Suprapubic skin (tissue), 4 donors: ENCODE data around the gene LAMA3. TPM values are rescaled to one million over a fixed set of nuclear protein-coding genes. Genes with fewer than 3 reads are reported as not detected.

ENCODE experiments used
- DNase-seq, 2 donors: peaks; one replicate each; pipeline ENCODE4 v3.0.0-alpha.2; 2019; ENCODE audit warnings: low spot score in 2 of 2
- H3K27ac ChIP-seq: fragments of 200-600 bp; sonication (generic); one replicate; pipeline ENCODE4 v1.5.1; 2019
- H3K27me3 ChIP-seq: fragments of 200-600 bp; sonication (generic); one replicate; pipeline ENCODE4 v1.5.1; 2019
- H3K36me3 ChIP-seq: fragments of 200-600 bp; sonication (generic); one replicate; pipeline ENCODE4 v1.5.1; 2019
- H3K4me1 ChIP-seq: fragments of 200-600 bp; sonication (generic); one replicate; pipeline ENCODE4 v1.5.1; 2019
- H3K4me3 ChIP-seq: fragments of 200-600 bp; sonication (generic); one replicate; pipeline ENCODE4 v1.5.1; 2019; ENCODE audit warnings: mild to moderate bottlenecking
- H3K9me3 ChIP-seq: fragments of 200-600 bp; sonication (generic); one replicate; pipeline ENCODE4 v1.5.1; 2019
- EP300 ChIP-seq: sonication (generic); formaldehyde crosslinking; IDR thresholded peaks from one replicate; pipeline ENCODE4 v1.6.1; 2017; ENCODE audit warnings: antibody characterized with exemption
- POLR2A ChIP-seq, 2 donors: fragments of 450-650 bp; IDR thresholded peaks; one replicate each; pipeline ENCODE4 v1.6.1; 2017; ENCODE audit warnings: antibody characterized with exemption in 2 of 2, mild to moderate bottlenecking in 2 of 2, moderate library complexity in 2 of 2
- POLR2AphosphoS5 ChIP-seq, 3 donors: sonication (generic); formaldehyde crosslinking; IDR thresholded peaks; one replicate each; pipeline ENCODE4 v1.6.1; 2017; ENCODE audit warnings: antibody characterized with exemption in 3 of 3
- WGBS: methylation state at CpG from one replicate; pipeline ENCODE4 v1.1.5; 2018; 5-methylcytosine and 5-hydroxymethylcytosine counted together
- total RNA-seq, 4 donors: library from RNA; depleted of rRNA; stranded (reverse); fragments of >200 nt; gene quantifications; one replicate each; pipeline ENCODE4 v1.1.0, GENCODE V29; 2016
- TF ChIP-seq, protein P1 (sequence below), 2 donors: fragments of 200-600 bp in 1 of 2; fragments of 450-650 bp in 1 of 2; sonication (generic) in 1 of 2; IDR thresholded peaks; one replicate each; pipeline ENCODE4 v1.5.1; 2016 to 2019; ENCODE audit warnings: antibody characterized with exemption in 2 of 2, mild to moderate bottlenecking in 1 of 2, moderate library complexity in 1 of 2

LAMA3 gene
- total RNA-seq, 4 donors from 2014 or later: 233 to 370 (median 253) TPM

DNA sequence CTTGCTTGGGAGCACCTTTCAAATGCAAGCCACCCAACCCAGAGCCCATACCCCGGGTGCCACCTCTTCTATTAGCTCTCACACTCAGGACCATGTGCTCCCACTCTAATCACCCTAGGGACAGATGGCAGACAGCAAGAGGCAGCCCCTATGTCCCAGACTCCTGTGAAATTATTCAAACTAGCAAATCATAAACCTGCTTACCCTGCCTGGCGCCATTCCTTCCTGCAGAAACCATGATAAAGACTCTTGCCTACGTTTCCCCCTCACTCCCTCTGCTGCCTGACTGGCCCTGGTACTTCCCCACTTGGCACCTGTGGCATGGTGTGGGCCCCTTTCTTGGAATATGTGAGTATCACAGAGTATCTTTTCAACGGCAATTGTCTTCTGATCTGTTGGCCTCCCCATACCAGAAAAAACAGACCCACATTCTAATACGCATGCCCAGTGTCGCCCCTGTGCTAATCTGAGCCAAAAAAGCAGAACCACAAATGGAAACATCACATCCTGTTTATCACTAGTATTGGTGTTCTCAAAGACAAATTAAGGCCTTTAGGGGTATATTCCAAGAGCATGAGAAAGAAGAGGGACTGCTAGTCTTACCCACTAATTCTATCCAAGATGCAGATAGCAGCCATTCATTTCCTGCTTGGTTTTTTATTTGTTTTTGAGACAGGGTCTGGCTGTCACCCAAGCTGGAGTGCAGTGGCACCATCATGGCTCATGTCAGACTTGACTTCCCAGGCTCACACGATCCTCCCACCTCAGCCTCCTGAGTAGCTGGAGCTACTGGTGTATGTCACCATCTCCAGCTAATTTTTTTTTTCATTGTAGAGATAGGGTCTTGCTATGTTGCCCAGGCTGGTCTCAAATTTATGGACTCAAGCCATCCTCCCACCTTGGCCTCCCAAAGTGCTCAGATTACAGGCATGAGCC lies 281.2 kb downstream of the LAMA3 start:
- Histone ChIP-seq H3K36me3 (no peaks in the 10 kb centered on the region), H3K9me3 (no peaks in the 10 kb centered on the region), H3K27me3 (no peaks in the 10 kb centered on the region), H3K27ac (no peak overlapping the region), H3K4me1 (peaks cover under 1% of the 10 kb centered on the region), H3K4me3 (no peak overlapping the region)
- TF ChIP-seq, protein P1, sequence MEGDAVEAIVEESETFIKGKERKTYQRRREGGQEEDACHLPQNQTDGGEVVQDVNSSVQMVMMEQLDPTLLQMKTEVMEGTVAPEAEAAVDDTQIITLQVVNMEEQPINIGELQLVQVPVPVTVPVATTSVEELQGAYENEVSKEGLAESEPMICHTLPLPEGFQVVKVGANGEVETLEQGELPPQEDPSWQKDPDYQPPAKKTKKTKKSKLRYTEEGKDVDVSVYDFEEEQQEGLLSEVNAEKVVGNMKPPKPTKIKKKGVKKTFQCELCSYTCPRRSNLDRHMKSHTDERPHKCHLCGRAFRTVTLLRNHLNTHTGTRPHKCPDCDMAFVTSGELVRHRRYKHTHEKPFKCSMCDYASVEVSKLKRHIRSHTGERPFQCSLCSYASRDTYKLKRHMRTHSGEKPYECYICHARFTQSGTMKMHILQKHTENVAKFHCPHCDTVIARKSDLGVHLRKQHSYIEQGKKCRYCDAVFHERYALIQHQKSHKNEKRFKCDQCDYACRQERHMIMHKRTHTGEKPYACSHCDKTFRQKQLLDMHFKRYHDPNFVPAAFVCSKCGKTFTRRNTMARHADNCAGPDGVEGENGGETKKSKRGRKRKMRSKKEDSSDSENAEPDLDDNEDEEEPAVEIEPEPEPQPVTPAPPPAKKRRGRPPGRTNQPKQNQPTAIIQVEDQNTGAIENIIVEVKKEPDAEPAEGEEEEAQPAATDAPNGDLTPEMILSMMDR (IDR thresholded peaks at IDR 0.05): no peak
- TF ChIP-seq POLR2AphosphoS5 (IDR thresholded peaks at IDR 0.05): no peak
- no peak for TF ChIP-seq EP300
- TF ChIP-seq POLR2A (IDR thresholded peaks at IDR 0.05): no peak
- no peak for DNase-seq
- 81% methylated on average over 7 of the region's 7 CpGs for WGBS

- Histone ChIP-seq H3K27ac (no peak overlapping the region), H3K27me3 (no peaks in the 10 kb centered on the region), H3K36me3 (no peaks in the 10 kb centered on the region), H3K9me3 (no peaks in the 10 kb centered on the region), H3K4me3 (no peak overlapping the region), H3K4me1 (no peaks in the 10 kb centered on the region)
- 88% methylated on average over 5 of the region's 5 CpGs for WGBS
- no peak for DNase-seq
- no peak for TF ChIP-seq POLR2AphosphoS5 (IDR thresholded peaks at IDR 0.05)
- TF ChIP-seq, protein P1 (IDR thresholded peaks at IDR 0.05): no peak
Observed at GRCh38 chr18:23971097-23971440, 281.8 kb downstream of the LAMA3 start.

GRCh38 chr18:23971666-23972230 lies 282.5 kb downstream of the LAMA3 start:
- TF ChIP-seq, protein P1 (IDR thresholded peaks at IDR 0.05): no peak
- TF ChIP-seq EP300 (no peak), POLR2A (IDR thresholded peaks at IDR 0.05) (no peak), POLR2AphosphoS5 (IDR thresholded peaks at IDR 0.05) (no peak)
- H3K27me3 ChIP-seq: no peaks in the 10 kb centered on the region
- 87% methylated on average over 5 of the region's 5 CpGs for WGBS
- DNase-seq: no peak
- no peaks in the 10 kb centered on the region for H3K36me3 ChIP-seq
- H3K9me3 ChIP-seq: no peaks in the 10 kb centered on the region
- no peaks in the 10 kb centered on the region for H3K4me1 ChIP-seq
- no peak overlapping the region for H3K4me3 ChIP-seq
- H3K27ac ChIP-seq: no peak overlapping the region

GRCh38 chr18:23972453-23972852 lies 283.2 kb downstream of the LAMA3 start:
- DNase-seq: no peak
- no peaks in the 10 kb centered on the region for H3K36me3 ChIP-seq
- no peaks in the 10 kb centered on the region for H3K9me3 ChIP-seq
- WGBS: 67% methylated on average over 6 of the region's 6 CpGs
- TF ChIP-seq, protein P1 (IDR thresholded peaks at IDR 0.05): no peak
- TF ChIP-seq POLR2AphosphoS5 (IDR thresholded peaks at IDR 0.05): no peak
- no peak for TF ChIP-seq POLR2A (IDR thresholded peaks at IDR 0.05)
- no peak for TF ChIP-seq EP300
- H3K27ac ChIP-seq: no peak overlapping the region
- H3K4me3 ChIP-seq: no peak overlapping the region
- no peaks in the 10 kb centered on the region for H3K27me3 ChIP-seq
- no peaks in the 10 kb centered on the region for H3K4me1 ChIP-seq

DNA sequence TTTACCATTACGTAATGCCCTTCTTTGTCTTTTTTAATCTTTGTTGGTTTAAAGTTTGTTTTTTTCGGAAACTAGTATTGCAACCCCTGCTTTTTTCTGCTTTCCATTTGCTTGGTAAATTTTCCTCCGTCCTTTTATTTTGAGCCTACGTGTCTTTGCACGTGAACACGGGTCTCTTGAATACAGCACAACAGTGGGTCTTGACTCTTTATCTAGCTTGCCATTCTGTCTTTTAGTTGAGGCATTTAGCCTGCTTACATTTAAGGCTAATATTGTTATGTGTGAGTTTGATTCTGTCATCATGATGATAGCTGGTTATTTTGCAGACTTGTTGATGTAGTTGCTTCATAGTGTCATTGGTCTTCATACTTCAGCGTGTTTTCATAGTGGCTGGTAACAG lies 287.9 kb downstream of the LAMA3 start:
- TF ChIP-seq, protein P1 (IDR thresholded peaks at IDR 0.05): no peak
- TF ChIP-seq EP300: no peak
- no peak for TF ChIP-seq POLR2AphosphoS5 (IDR thresholded peaks at IDR 0.05)
- TF ChIP-seq POLR2A (IDR thresholded peaks at IDR 0.05): no peak
- WGBS: 93% methylated on average over 7 of the region's 7 CpGs
- no peaks in the 10 kb centered on the region for H3K4me1 ChIP-seq
- H3K27me3 ChIP-seq: no peaks in the 10 kb centered on the region
- H3K36me3 ChIP-seq: no peaks in the 10 kb centered on the region
- no peaks in the 10 kb centered on the region for H3K9me3 ChIP-seq
- no peak overlapping the region for H3K27ac ChIP-seq
- no peak for DNase-seq
- H3K4me3 ChIP-seq: no peak overlapping the region
